ENCODE data around the gene CAV2. TPM values are rescaled to one million over a fixed set of nuclear protein-coding genes. Genes with fewer than 3 reads are reported as not detected.
"Not testable (repeated sequence)": the region's sequence is repeated elsewhere in the genome, so short reads cannot be mapped to it uniquely, and the experiment has no call there.

CAV2 gene
- total and polyA plus RNA-seq, 3 donors from 2014 or later: 33.0 to 40.2 (median 33.5) TPM

DNA sequence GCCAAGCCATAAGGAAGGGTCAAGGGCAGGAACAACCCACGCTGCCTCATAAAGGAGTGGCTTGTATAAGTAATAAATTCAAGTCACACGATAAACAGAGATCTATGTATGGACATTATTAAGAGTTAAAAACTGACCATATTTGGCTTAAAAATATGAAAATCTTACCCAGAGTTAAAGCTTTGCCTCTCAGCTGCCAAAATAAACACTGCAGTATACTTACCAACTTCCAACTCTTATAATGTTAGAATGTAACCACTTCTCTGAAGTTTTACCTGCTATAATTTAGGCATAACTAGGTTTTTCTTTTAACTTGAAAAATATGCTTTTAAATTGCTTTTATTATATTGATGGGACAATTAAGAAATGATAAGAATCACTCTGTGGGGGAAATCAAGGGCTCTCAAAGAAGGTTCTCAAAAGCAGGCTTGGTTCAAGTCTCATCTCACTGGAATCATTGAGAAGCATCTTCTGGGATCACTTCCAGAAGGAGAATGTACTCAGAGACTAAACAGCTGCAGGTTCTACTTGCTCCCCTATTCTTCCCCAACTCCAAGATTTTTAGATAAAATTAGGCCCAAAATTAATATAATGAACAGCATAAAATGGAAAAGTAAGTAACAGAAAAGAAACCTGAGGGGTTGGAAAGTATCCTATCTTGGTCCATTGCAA, 16.1 kb upstream of the CAV2 start:
- Histone ChIP-seq H3K4me3 (no peak overlapping the region), H3K27ac (no peak overlapping the region), H3K9me3 (no peaks in the 10 kb centered on the region), H3K4me1 (no peaks in the 10 kb centered on the region), H3K27me3 (no peaks in the 10 kb centered on the region), H3K36me3 (ENCODE audit: low read depth, missing control alignments) (no peaks in the 10 kb centered on the region)
- intact Hi-C loops (cut with DNase I; ENCODE audit: low total_unique reads): no loop called here
- WGBS, 2 donors: 60 to 68% methylated on average over 2 of the region's 2 CpGs
- TF ChIP-seq, protein P1, sequence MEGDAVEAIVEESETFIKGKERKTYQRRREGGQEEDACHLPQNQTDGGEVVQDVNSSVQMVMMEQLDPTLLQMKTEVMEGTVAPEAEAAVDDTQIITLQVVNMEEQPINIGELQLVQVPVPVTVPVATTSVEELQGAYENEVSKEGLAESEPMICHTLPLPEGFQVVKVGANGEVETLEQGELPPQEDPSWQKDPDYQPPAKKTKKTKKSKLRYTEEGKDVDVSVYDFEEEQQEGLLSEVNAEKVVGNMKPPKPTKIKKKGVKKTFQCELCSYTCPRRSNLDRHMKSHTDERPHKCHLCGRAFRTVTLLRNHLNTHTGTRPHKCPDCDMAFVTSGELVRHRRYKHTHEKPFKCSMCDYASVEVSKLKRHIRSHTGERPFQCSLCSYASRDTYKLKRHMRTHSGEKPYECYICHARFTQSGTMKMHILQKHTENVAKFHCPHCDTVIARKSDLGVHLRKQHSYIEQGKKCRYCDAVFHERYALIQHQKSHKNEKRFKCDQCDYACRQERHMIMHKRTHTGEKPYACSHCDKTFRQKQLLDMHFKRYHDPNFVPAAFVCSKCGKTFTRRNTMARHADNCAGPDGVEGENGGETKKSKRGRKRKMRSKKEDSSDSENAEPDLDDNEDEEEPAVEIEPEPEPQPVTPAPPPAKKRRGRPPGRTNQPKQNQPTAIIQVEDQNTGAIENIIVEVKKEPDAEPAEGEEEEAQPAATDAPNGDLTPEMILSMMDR (IDR thresholded peaks at IDR 0.05): no peak
- TF ChIP-seq POLR2A (IDR thresholded peaks at IDR 0.05): no peak
- no peak for DNase-seq

DNA sequence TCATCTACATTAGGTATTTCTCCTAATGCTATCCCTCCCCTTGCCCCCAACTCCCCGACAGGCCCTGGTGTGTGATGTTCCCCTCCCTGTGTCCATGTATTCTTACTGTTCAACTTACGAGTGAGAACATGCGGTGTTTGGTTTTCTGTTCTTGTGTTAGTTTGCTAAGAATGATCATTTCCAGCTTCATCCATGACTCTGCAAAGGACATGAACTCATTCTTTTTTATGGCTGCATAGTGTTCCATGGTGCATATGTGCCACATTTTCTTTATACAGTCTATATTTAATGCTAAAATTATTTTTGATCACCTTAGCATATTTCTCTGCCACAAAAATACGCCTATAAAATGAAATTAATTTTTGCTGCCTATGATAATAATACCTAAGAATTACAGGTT, 15.1 kb upstream of the CAV2 start:
- H3K4me1 ChIP-seq; H3K9me3 ChIP-seq; H3K4me3 ChIP-seq; H3K27me3 ChIP-seq; H3K36me3 ChIP-seq (ENCODE audit: low read depth, missing control alignments); DNase-seq; intact Hi-C loops (cut with DNase I; ENCODE audit: low total_unique reads); H3K27ac ChIP-seq: not testable (repeated sequence)
- 93 to 94% methylated on average over 4 of the region's 4 CpGs for WGBS, 2 donors

DNA sequence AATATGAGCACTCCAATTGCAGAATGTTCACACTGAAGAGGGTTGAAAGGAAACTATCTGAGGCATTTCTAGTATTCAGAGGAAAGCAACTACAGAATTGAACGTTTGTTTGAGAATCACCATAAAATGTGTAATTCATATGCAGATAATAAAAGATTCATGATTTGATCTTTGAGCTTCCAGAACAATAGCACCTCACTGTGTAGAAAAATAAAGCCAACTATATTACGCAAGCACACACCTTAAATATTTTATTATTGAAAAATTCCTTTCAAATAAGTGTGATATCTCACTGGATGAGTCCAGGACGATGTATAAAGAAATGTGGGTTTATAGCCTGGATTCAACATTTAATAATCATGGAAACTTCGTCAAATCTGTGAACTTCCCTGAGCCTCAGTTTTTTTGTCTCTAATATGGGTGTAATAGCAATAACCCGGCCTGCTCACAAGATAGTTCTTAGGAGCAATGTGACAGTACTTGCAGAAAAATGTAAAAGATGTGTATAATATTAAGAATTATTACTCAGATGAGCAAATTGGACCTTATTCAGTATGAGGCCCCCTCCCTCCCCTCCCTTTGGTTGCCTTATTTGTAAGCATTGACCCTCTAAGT, 11.5 kb upstream of the CAV2 start:
- 69 to 84% methylated on average over 5 of the region's 5 CpGs for WGBS, 2 donors
- no peaks in the 10 kb centered on the region for H3K36me3 ChIP-seq (ENCODE audit: low read depth, missing control alignments)
- no peak for DNase-seq
- H3K4me1 ChIP-seq: peaks cover 4% of the 10 kb centered on the region
- intact Hi-C loops (cut with DNase I; ENCODE audit: low total_unique reads): no loop called here
- H3K27ac ChIP-seq: no peak overlapping the region
- H3K4me3 ChIP-seq: no peak overlapping the region
- H3K27me3 ChIP-seq: no peaks in the 10 kb centered on the region
- H3K9me3 ChIP-seq: no peaks in the 10 kb centered on the region
- TF ChIP-seq, protein P1 (IDR thresholded peaks at IDR 0.05): no peak
- TF ChIP-seq POLR2A (IDR thresholded peaks at IDR 0.05): no peak

DNA sequence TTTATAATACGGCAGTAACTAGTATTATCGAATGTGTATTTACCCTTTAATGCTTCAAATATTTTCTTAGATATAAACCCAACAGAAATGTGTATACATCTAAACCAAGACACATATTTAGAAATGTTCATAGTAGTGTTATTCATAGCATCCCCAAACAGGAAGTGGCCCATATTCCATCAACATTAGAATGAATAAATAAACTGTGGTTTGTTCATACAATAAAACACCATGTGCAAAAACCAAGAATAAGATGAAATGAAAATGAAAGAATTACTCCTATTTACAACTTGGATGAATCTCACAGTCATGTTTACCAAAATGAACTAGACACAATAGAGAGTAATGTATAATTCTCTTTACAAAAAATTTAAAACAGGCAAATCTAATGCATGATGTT, 9.2 kb upstream of the CAV2 start:
- TF ChIP-seq, protein P1 (IDR thresholded peaks at IDR 0.05): no peak
- TF ChIP-seq POLR2A (IDR thresholded peaks at IDR 0.05): no peak
- no peak for DNase-seq
- intact Hi-C loops (cut with DNase I; ENCODE audit: low total_unique reads): no loop called here
- no peaks in the 10 kb centered on the region for H3K27me3 ChIP-seq
- H3K9me3 ChIP-seq: no peaks in the 10 kb centered on the region
- peaks cover 4% of the 10 kb centered on the region for H3K4me1 ChIP-seq
- peak overlapping the region in 1 of 2 donors; percentile 22 for H3K27ac ChIP-seq
- 56 to 84% methylated on average over 2 of the region's 2 CpGs for WGBS, 2 donors
- H3K4me3 ChIP-seq: no peak overlapping the region
- H3K36me3 ChIP-seq (ENCODE audit: low read depth, missing control alignments): no peaks in the 10 kb centered on the region

DNA sequence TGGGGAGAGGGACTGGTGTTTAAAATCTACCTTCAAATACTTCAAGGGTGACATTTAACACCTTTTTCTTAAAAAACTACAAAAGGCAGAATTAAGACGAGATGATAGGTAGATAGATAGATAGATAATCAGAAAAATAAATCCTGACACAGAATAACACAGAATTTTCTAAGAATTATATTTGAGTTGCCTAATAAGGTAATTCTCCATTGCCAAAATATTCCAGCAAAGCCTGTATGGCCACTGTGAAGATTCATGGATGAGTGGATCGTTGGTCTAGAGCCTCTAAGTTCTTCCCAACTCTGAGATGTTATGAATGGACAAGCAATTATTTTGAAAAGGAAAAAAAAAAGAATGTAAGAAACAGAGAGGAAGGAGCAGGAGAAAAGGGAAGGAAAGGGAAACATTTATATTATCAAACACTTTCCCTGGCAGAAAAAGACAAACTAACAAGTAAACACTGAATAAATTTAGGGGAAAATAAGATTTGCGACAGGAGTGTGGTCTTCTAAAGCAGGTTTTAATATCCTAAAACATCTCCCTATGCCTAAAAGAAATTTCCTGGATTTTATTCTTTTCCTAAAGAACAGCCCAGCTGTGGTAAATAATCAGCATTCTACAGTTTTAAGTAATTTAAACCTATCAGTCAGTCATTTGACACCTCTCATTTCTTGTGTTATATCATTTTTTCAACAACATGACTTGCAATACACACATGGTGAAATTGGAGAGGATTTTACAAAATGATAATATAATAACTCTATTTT, 7.5 kb upstream of the CAV2 start:
- Histone ChIP-seq H3K4me3 (no peak overlapping the region), H3K27ac (peak overlapping the region; percentile 27 to 55), H3K27me3 (no peaks in the 10 kb centered on the region), H3K36me3 (ENCODE audit: low read depth, missing control alignments) (no peaks in the 10 kb centered on the region), H3K9me3 (no peaks in the 10 kb centered on the region), H3K4me1 (peaks cover 4% of the 10 kb centered on the region)
- TF ChIP-seq, protein P1 (IDR thresholded peaks at IDR 0.05): no peak
- WGBS, 2 donors: 67 to 72% methylated on average over 3 of the region's 3 CpGs
- intact Hi-C loops (cut with DNase I; ENCODE audit: low total_unique reads): no loop called here
- no peak for DNase-seq

All from testis (tissue), 3 donors.